NCI-H82 treated with DMSO at 0.1 percent for 48 hours (cell line): ENCODE data around the gene TFPI.
"Not testable (repeated sequence)": the region's sequence is repeated elsewhere in the genome, so short reads cannot be mapped to it uniquely, and the experiment has no call there.

Source experiments
- DNase-seq: peaks from one replicate; lab custom pipeline; 2025; ENCODE audit not compliant: unreplicated experiment; lab: John Stamatoyannopoulos, UW

The TFPI gene

DNA sequence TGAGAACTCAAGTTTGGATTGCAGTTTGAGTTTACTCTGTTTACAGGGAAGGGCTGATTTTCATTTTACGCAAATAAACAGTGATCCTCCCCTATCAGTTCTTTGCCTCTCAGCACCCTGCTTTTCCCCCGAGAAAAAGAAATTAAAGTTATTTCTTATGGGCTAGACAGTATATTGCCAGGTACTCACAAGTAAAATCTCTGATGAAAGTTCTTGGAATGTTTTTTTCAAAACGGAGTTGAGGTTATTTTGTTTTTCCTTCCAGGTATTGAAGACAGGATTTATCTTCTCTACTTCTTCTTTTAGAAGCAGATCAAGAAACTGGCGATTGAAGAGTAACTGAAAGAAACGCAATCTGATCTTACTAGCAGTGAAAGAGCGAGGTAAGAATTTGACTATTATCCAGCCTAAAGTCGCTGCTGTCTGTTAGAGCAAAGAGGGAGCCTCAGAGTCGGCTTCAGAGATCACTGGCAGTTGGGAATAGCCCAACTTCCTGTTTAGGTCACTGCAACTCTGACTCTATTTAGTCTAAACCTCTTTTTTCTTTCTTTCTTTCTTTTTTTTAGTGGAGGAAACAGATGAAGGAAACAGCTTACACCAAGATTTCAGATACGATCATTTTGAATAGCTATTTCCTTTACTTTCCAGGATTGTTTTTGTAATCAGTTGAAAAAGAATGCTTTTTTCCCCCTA is at the start of gene TFPI:
TSS of gene TFPI (minus strand) at position 425 of the 693 bp plus-strand sequence. CDS start 50,667 bp downstream, outside the sequence.
- no peak for DNase-seq

DNA sequence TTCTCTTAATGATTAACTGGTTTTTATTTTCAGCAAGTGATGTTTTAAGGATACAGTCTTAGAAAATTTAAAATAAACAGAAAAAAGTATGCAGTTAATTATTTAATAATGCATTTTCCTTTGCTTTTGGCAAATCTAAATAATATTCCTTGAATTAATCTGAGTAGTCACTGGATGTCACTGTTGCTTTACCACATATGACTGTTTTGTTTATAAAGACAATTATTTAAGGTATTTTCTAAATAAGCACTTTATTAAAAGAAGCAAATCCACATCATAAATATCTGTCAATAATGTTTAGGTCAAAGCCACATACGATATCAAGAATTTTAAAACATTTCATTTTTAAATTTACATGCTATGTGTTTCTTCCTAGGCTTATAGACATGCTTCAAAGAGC is 40.6 kb upstream of the TFPI start:
- no peak for DNase-seq

DNA sequence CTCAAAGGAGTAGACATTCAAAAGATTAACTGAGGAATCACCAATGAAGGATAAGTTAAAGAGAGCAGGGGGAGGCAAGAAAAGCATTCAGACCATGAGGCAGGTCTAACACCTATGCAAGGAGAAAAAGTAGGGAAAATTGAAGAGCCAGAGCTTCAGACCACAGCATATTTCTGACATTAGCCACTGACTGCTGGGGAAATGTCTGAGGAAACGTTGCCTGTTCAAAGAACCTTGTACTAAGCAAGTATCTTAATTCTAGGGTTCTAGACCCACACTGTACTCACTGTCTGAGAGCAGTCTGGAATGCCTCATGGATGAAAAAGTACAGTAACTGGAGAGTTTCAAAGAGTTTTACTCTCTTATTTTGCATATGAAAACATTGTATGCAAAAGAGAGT is 39.5 kb upstream of the TFPI start:
- no peak for DNase-seq

- no peak for DNase-seq
Observed at GRCh38 chr2:187593098-187593497, 38.9 kb upstream of the TFPI start.

DNA sequence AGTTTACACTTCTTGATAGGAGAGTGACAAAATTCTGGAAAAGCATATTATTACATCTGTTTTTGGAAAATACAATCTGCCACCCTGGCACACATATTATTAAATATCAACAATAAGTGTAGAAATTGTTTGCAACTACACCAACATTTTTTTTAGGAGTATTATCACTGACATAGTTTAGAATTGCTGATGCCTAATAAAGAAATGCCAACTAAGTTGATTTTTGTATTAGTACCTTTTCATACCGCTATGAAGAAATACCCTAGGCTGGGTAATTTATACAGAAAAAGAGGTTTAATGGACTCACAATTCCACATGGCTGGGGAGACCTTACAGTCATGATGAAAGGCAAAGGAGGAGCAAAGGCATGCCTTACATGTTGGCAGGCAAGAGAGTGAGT is 35.9 kb upstream of the TFPI start:
- DNase-seq = no peak

GRCh38 chr2:187586011-187586641 is 31.9 kb upstream of the TFPI start:
- DNase-seq = no peak

DNA sequence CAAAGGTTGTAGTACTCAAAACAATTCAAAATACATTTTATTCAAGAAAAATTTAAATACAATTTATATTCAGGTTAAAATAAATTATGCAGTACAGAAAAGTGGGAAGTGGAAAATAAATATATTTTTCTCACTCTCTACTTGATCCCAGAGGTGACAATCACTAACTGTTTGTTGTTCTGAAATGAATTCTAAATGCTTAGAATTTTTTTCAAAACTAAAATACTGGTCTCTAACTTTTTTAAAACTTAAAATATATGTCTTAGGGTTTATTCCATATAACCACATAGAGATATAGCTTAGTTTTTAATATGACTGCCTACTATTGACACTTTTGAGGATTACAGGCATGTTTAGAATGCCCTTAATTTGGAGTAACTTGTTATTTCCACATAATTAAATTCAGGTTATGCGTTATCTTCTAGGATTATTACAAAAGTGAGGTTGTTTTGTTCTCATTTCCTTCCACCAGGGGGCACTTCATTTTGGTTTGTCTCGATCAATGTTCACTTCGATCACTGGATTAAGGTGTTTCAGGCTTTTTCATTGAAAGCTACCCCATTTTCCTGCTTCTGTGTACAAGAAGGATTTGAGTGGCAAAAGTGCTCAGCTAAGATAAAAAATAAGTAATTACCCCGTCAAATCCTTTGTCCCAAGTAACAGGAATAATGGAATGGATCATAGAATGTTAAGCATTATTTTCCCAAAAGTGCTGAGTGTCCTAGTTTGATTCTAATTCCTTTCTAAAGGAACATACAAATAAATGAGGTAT is 27.1 kb upstream of the TFPI start:
- DNase-seq = no peak

GRCh38 chr2:187580462-187581124 is 26.4 kb upstream of the TFPI start:
- no peak for DNase-seq

GRCh38 chr2:187577310-187577709 is 23.1 kb upstream of the TFPI start:
- DNase-seq = no peak

GRCh38 chr2:187576906-187577305 is 22.7 kb upstream of the TFPI start:
- DNase-seq = no peak

DNA sequence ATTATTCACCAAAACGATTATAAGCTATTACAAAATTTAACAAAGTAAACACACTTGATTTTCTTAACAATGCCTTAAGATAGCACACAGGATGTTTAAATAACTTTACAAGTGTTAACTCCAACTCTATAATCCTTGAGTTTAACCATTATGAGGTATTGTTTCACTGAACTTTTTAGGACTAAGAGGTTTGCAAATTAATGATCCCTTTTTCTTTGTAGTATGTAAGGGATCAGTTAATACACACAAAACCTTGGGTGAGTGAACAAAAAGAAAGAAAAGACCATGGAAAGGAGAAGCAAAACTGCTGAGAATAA is 21.5 kb upstream of the TFPI start:
- no peak for DNase-seq

- DNase-seq = no peak
Observed at GRCh38 chr2:187574969-187575750, 20.9 kb upstream of the TFPI start.

DNA sequence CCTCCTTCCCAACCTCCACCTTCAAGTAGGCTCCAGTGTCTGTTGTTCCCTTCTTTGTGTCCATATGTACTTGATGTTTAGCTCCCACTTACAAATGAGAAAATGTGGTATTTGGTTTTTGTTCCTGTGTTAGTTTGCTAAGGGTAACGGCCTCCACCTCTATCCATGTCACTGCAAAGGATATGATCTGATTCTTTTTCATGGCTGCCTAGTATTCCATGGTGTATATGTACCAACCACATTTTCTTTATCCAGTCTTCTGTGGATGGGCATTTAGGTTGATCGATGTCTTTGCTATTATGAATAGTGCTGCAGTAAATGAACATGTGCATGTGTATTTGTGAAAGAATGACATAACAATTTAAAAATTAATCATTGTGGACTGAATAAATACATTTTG is 19.5 kb upstream of the TFPI start:
- DNase-seq = no peak

GRCh38 chr2:187571996-187572395 is 17.8 kb upstream of the TFPI start:
- DNase-seq = not testable (repeated sequence)

DNA sequence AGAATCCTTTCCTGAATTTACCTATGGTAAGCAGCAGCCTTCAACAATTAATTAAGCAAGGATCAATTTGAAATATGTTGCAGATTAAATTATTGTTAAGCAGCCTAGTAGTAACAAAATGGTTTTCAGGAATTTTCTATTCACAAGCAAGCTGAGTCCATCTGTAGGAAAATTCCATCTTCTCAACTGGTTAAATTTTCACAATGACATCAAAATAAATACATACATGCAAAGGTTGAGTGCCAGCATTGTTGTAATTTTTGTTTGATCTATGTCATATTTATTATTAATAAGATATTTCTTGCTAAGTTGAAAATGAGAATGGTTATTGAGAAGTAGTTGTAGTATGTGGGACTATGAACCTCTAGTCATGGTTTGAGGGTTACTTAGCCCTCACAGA is 15.3 kb upstream of the TFPI start:
- DNase-seq = no peak

DNA sequence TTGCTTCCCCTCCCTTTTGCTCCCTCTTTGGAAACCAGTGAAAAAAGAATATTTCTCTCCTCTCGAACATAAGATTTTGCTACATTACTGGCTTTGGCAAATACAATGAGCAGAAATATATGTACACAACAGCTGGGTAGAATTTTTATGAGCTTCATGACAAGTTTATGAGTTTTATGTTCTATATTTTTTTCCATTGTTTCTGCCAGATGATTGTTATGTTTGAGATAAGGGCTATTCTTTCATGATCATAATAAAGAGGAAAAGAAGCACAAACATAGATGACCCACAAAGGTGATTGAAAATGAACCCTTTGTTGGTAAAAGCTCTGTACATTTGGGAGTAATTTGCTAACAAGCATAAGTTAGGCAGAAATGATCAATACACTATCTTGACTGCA is 14.8 kb upstream of the TFPI start:
- DNase-seq = no peak

DNA sequence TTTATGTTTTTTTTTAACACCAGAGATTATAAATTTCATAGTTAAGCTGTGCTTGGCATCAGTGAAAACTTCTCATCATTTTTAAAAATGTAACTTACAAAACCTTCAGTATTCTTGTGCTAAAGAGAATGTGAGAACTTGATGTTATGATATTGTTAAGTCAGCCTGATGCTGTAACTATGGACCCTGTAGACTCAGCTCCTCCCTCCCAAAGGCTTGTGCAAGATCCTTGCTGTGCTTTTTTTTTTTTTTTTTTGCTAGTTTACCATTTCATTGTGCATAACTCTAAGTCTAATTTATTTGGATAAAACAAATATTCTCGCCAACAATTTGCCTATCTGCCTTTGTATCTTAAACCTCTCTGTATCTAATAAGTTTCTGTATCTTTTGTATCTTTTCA is 12.9 kb upstream of the TFPI start:
- DNase-seq = no peak

GRCh38 chr2:187566712-187567111 is 12.5 kb upstream of the TFPI start:
- DNase-seq = no peak

GRCh38 chr2:187566266-187566665 is 12.0 kb upstream of the TFPI start:
- no peak for DNase-seq

- DNase-seq = not testable (repeated sequence)
Observed at GRCh38 chr2:187565618-187566017, 11.4 kb upstream of the TFPI start.

DNA sequence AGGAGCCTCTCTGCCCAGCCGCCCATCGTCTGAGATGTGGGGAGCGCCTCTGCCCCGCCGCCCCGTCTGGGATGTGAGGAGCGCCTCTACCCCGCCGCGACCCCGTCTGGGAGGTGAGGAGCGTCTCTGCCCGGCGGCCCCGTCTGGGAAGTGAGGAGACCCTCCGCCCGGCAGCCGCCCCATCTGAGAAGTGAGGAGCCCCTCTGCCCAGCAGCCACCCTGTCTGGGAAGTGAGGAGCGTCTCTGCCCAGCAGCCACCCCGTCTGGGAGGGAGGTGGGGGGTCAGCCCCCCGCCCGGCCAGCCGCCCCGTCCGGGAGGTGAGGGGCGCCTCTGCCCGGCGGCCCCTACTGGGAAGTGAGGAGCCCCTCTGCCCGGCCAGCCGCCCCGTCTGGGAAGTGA is 2.3 kb upstream of the TFPI start:
- not testable (repeated sequence) for DNase-seq
